Measurements from ENCODE around the gene HEXIM1.

Gene HEXIM1

GRCh38 chr17:45148183-45149036 lies at the start of gene HEXIM1:
Gene HEXIM1, plus strand, starts transcription at chr17:45148475. Its CDS starts 716 bp downstream, at chr17:45149191.
- peak within 1 kb of the TSS; percentile 76 to 92 (median 87) for H3K4me3 ChIP-seq
- no peak for TF ChIP-seq Cebpa-rat (IDR thresholded peaks at IDR 0.05)
- peak within 1 kb of the TSS; percentile 96 to 100 (median 99) for H3K27ac ChIP-seq
- H3K4me2 ChIP-seq, result peak within 1 kb of the TSS; percentile 89 to 99 (median 95)
- no peaks in the 10 kb centered on the region for H3K9me3 ChIP-seq (replicated peaks in 1 of 11)
- H3K36me3 ChIP-seq, result peaks cover 0 to 21% (median 5%) of the 10 kb centered on the region in 11 experiments; a peak in 9 of 22 replicates
- peaks cover 25 to 49% (median 37%) of the 10 kb centered on the region in 11 experiments for H4K20me1 ChIP-seq
- peaks cover 53 to 64% (median 58%) of the 10 kb centered on the region in 10 experiments for H3K4me1 ChIP-seq
- no peaks in the 10 kb centered on the region for H3K27me3 ChIP-seq
- H3K9ac ChIP-seq, result peak within 1 kb of the TSS; percentile 89 to 99 (median 95)

DNA sequence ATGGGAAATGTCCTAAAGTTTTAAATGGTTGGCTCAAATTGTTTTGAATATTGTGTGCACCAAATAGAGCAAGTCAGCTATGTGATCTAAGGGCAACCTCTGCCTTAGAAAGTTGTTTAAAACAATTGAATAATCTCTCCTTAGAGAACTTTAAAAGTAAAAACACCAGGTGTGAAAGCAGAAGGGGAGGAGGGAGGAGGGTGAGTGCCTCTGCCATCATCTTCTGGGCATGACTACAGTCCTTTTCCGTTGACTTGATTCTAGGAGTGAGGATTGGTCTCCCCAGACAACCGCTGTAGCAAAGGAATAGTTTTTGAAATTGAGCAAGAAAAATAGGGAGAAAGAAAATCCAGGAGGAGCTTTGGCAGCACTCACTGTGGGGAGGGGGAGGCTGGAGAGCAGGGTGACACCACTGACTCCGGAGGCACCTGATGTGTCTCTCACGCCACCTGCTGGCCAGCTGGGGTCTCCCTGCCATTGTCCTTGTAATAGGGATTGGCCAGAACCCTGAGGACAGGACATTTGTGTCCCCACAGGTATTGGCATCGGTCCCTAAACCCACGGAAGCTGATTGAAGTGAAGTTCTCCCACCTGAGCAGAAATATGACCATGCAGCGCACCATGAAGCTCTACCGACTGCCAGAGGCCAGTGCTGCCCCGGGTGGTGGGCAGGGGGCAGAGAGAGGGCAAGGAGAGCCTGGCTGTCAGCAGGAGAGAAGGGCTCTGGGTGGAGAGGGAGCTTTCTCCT lies 49.2 kb upstream of the HEXIM1 start:
- Histone ChIP-seq H3K27me3 (no peaks in the 10 kb centered on the region), H3K36me3 (peaks cover 94 to 100% (median 97%) of the 10 kb centered on the region in 11 experiments), H3K4me3 (no peak overlapping the region), H3K4me1 (peaks cover 0 to 24% (median 6%) of the 10 kb centered on the region in 10 experiments; a peak in 9 of 20 replicates), H3K9ac (no peak overlapping the region), H3K4me2 (no peak overlapping the region), H4K20me1 (peaks cover 8 to 75% (median 27%) of the 10 kb centered on the region in 11 experiments; a peak in 16 of 22 replicates), H3K27ac (no peak overlapping the region), H3K9me3 (replicated peaks in 1 of 11) (no peaks in the 10 kb centered on the region)
- TF ChIP-seq Cebpa-rat (IDR thresholded peaks at IDR 0.05), result no peak

GRCh38 chr17:45101546-45101882 lies 46.8 kb upstream of the HEXIM1 start:
- peak overlapping the region in 4 of 11 experiments; percentile 8 to 53 (median 37); a peak in 4 of 22 replicates for H3K27ac ChIP-seq
- no peak for TF ChIP-seq Cebpa-rat (IDR thresholded peaks at IDR 0.05)
- peak overlapping the region in 9 of 11 experiments; percentile 1 to 46 (median 16); a peak in 7 of 22 replicates for H3K9ac ChIP-seq
- no peak overlapping the region for H3K4me3 ChIP-seq
- no peaks in the 10 kb centered on the region for H3K9me3 ChIP-seq (replicated peaks in 1 of 11)
- peak overlapping the region in 5 of 11 experiments; percentile 0 to 41 (median 9); a peak in 4 of 22 replicates for H3K4me2 ChIP-seq
- H4K20me1 ChIP-seq, result peaks cover 0 to 77% (median 19%) of the 10 kb centered on the region in 11 experiments; a peak in 12 of 22 replicates
- H3K27me3 ChIP-seq, result no peaks in the 10 kb centered on the region
- peaks cover 94 to 100% (median 98%) of the 10 kb centered on the region in 11 experiments for H3K36me3 ChIP-seq
- H3K4me1 ChIP-seq, result peaks cover 0 to 20% (median 7%) of the 10 kb centered on the region in 10 experiments; a peak in 10 of 20 replicates

GRCh38 chr17:45101883-45102811 lies 46.1 kb upstream of the HEXIM1 start:
- Histone ChIP-seq H3K9ac (peak overlapping the region in 9 of 11 experiments; percentile 4 to 46 (median 20); a peak in 10 of 22 replicates), H3K36me3 (peaks cover 94 to 100% (median 98%) of the 10 kb centered on the region in 11 experiments), H3K9me3 (replicated peaks in 1 of 11) (no peaks in the 10 kb centered on the region), H4K20me1 (peaks cover 0 to 77% (median 15%) of the 10 kb centered on the region in 11 experiments; a peak in 12 of 22 replicates), H3K4me1 (peaks cover 0 to 20% (median 8%) of the 10 kb centered on the region in 10 experiments; a peak in 10 of 20 replicates), H3K27ac (peak overlapping the region in 4 of 11 experiments; percentile 8 to 53 (median 37); a peak in 6 of 22 replicates), H3K4me3 (no peak overlapping the region), H3K27me3 (no peaks in the 10 kb centered on the region), H3K4me2 (peak overlapping the region in 5 of 11 experiments; percentile 0 to 41 (median 9); a peak in 5 of 22 replicates)
- TF ChIP-seq Cebpa-rat (IDR thresholded peaks at IDR 0.05), result no peak

DNA sequence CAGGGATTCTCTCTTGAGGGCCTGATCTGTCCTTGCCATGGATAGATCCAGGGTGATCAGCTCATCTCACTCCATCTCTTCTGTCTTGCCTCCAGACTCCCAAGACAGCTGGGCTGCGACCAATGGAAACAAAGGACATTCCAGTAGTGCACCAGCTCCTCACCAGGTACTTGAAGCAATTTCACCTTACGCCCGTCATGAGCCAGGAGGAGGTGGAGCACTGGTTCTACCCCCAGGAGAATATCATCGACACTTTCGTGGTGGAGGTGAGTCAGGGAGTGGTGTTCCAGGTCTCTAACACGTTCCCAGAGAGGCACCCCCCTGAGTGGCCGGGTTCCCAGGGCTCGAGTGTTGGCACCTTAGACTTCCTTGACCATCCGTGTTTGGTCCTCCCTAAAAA lies 45.4 kb upstream of the HEXIM1 start:
- Histone ChIP-seq H3K4me2 (peak overlapping the region in 2 of 11 experiments; percentile 3 to 41; a peak in 2 of 22 replicates), H3K27ac (peak overlapping the region in 3 of 11 experiments; percentile 19 to 53 (median 40); a peak in 4 of 22 replicates), H3K27me3 (no peaks in the 10 kb centered on the region), H3K36me3 (peaks cover 94 to 100% (median 98%) of the 10 kb centered on the region in 11 experiments), H3K4me1 (peaks cover 0 to 24% (median 10%) of the 10 kb centered on the region in 10 experiments; a peak in 11 of 20 replicates), H4K20me1 (peaks cover 0 to 77% (median 17%) of the 10 kb centered on the region in 11 experiments; a peak in 12 of 22 replicates), H3K9me3 (replicated peaks in 1 of 11) (no peaks in the 10 kb centered on the region), H3K4me3 (no peak overlapping the region), H3K9ac (peak overlapping the region in 7 of 11 experiments; percentile 7 to 46 (median 33); a peak in 4 of 22 replicates)
- no peak for TF ChIP-seq Cebpa-rat (IDR thresholded peaks at IDR 0.05)

GRCh38 chr17:45103269-45103795 lies 44.9 kb upstream of the HEXIM1 start:
- Histone ChIP-seq H3K27ac (peak overlapping the region in 1 of 11 experiments; percentile 53; a peak in 1 of 22 replicates), H3K9me3 (replicated peaks in 1 of 11) (no peaks in the 10 kb centered on the region), H4K20me1 (peaks cover 0 to 77% (median 17%) of the 10 kb centered on the region in 11 experiments; a peak in 13 of 22 replicates), H3K4me1 (peaks cover 0 to 27% (median 14%) of the 10 kb centered on the region in 10 experiments; a peak in 15 of 20 replicates), H3K9ac (peak overlapping the region in 2 of 11 experiments; percentile 4 to 46; a peak in 1 of 22 replicates), H3K27me3 (no peaks in the 10 kb centered on the region), H3K4me2 (no peak overlapping the region), H3K36me3 (peaks cover 94 to 100% (median 98%) of the 10 kb centered on the region in 11 experiments), H3K4me3 (no peak overlapping the region)
- no peak for TF ChIP-seq Cebpa-rat (IDR thresholded peaks at IDR 0.05)

DNA sequence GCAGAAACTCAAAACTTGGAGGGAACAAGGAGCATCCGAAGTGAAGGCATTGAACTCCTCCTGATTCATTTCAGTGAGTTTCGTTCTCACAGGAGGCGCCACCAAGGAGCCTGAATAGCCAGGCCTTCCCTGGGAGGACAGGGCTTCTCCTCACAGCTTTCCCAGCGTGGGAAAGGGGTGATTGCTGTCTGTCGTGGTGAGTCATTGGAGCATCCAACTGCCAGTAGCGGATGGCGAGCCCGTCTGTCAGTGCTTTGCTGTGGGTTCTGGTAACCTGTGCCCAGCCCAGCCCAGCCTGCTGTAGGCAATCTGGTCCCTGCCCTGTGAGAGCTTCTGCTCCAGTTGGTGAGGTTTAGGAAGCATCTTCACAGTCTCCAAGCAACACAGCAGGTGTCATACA lies 44.2 kb upstream of the HEXIM1 start:
- no peak overlapping the region for H3K4me2 ChIP-seq
- H3K27me3 ChIP-seq, result no peaks in the 10 kb centered on the region
- H4K20me1 ChIP-seq, result peaks cover 0 to 77% (median 17%) of the 10 kb centered on the region in 11 experiments; a peak in 10 of 22 replicates
- peaks cover 94 to 100% (median 98%) of the 10 kb centered on the region in 11 experiments for H3K36me3 ChIP-seq
- TF ChIP-seq Cebpa-rat (IDR thresholded peaks at IDR 0.05), result no peak
- no peaks in the 10 kb centered on the region for H3K9me3 ChIP-seq (replicated peaks in 1 of 11)
- H3K9ac ChIP-seq, result no peak overlapping the region
- peak overlapping the region in 1 of 11 experiments; percentile 53; a peak in 1 of 22 replicates for H3K27ac ChIP-seq
- no peak overlapping the region for H3K4me3 ChIP-seq
- H3K4me1 ChIP-seq, result peaks cover 2 to 34% (median 21%) of the 10 kb centered on the region in 10 experiments; a peak in 18 of 20 replicates
